NCI-H1436 treated with DMSO at 0.1 percent for 48 hours (cell line): ENCODE results near the gene TMPRSS7.
A peak's percentile ranks its signal among the peaks of the same experiment; 100 is the strongest.
"Not testable (repeated sequence)": the region's sequence is repeated elsewhere in the genome, so short reads cannot be mapped to it uniquely, and the experiment has no call there.

Experiments
- DNase-seq: peaks from one replicate; lab custom pipeline; 2025; lab: John Stamatoyannopoulos, UW

The TMPRSS7 gene

DNA sequence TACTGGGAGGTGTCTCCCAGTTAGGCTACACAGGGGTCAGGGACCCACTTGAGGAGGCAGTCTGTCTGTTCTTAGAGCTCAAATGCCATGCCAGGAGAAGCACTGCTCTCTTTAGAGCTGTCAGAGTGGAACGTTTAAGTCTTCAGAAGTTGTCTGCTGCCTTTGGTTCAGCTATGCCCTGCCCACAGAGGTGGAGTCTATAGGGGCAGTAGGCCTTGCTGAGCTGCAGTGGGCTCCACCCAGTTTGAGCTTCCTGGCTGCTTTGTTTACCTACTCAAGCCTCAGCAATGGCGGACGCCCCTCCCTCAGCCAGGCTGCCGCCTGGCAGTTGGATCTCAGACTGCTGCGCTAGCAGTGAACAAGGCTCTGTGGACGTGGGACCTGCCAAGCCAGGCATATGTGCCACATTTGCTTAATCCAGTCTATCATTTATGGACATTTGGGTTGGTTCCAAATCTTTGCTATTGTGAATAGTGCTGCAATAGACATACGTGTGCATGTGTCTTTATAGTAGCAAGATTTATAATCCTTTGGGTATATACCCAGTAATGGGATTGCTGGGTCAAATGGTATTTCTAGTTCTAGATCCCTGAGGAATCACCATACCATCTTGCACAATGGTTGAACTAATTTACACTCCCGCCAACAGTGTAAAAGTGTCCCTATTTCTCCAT is 38.0 kb downstream of the TMPRSS7 start:
- not testable (repeated sequence) for DNase-seq

- no peak for DNase-seq
Observed at GRCh38 chr3:112074006-112074405, 39.5 kb downstream of the TMPRSS7 start.

DNA sequence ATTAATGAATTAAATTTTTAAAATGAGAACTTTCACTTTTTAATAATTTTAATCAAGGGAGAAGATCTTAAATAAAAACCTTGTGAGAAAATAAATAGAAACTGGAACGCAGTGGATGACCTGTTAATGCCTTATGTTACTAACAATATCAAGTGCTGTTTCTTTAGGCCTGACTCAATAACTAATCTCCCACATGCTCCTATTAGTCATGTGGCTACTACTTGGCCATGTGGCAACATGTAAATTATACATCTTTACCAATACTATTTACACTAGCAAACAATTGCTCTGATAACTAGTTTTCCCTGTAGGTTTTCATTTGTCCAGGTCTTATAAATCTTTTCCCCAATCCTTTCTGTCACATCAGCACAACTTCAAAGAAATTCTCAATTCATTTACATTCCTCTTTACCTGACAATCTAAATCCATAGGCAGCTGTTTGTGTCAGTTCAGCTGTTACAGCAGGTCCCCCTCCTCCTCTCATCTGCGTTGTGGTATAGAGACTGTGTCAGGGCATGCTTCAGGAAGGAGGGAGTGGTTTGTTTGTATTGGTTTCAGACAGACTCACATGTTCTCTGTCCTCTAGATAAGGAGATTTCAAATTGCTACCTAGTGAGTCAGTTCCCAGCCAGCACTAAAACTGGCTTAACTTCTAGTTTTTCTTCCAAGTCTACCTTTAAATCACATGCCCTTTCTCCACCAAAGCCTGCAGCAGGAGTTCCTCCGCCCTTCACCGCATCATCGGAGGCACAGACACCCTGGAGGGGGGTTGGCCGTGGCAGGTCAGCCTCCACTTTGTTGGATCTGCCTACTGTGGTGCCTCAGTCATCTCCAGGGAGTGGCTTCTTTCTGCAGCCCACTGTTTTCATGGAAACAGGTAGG is 40.3 kb downstream of the TMPRSS7 start:
- DNase-seq = no peak

- DNase-seq = no peak
Observed at GRCh38 chr3:112078125-112079083, 43.9 kb downstream of the TMPRSS7 start.

DNA sequence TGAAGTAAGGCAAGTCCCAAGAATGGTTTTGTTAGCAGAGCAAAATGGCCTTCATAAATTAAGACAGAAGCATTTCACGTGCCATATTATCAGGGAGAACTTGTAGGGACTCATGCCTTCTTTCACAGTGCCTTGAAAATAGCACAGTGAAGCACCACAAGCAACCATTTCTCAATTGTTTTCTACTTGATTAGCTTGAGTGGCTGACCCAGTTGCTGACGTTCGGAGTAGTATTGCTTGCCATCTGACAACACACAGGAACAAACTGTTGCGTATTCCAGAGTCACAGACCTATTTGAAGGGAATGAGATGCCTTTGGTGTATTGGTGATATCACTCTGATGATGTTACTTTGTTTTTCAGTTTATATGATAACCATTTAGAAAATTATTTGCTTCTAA is 48.7 kb downstream of the TMPRSS7 start:
- DNase-seq = no peak

DNA sequence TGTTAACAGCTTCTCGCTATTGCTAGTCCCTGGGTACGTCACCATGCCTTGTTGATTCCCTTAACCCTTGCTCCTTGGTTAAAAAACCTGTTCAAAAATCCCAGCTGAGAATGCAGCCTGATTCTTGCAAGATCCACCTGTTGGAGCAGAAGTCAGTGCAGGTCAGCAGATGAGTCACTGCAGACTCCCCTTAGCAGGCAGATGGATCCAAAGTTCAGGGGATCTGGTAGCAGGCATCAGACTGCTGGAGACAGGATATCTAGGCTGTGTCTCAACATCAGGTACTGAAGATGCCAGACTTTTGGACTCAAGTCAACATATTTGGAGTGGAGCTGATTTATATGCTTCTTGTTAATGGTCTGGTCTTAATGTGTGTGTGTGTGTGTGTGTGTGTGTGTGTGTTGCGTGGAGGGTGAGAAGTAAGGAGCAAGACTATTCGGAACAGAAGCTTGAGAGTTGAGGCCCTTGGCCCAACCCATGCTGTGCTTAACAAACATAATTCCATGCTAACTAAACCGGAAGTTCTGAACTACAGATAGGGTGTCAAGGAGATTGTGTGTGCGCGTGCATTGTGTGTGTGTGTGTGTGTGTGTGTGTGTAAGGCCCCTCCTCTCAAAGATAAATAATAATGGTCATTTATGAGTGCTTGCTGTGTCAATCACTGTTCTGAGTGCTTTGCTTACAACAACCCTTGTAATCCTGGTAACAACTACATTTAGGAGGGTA is 50.6 kb downstream of the TMPRSS7 start:
- DNase-seq = no peak

GRCh38 chr3:112085735-112086075 is 51.2 kb downstream of the TMPRSS7 start:
- no peak for DNase-seq

- no peak for DNase-seq
Observed at GRCh38 chr3:112086076-112086854, 51.7 kb downstream of the TMPRSS7 start, which contains the start of gene C3orf52. TSS of gene C3orf52 (plus strand) at chr3:112086389. CDS start at chr3:112086408, 19 bp downstream.

- DNase-seq = no peak
Observed at GRCh38 chr3:112086875-112087524, 52.5 kb downstream of the TMPRSS7 start.

DNA sequence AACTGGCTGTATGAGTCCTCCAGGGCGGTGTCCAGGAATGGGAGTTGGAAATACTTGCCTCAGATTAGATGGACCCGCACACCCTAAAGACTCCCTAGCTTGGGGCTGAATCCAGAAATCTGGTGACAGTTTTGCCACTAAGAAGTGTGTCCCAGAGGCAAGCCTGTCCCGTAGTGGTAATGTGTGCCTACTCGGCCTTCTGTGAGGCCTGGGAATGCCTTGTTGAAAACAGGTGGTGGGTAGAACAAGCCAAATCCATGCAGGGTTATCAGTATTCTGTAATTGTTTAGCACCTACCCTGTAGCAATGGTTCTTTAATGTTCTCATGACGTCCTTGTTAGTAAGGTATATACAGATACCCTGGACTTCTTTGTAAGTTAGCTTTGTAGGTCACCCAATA is 53.2 kb downstream of the TMPRSS7 start:
- DNase-seq = no peak

GRCh38 chr3:112088944-112089343 is 54.4 kb downstream of the TMPRSS7 start:
- no peak for DNase-seq

DNA sequence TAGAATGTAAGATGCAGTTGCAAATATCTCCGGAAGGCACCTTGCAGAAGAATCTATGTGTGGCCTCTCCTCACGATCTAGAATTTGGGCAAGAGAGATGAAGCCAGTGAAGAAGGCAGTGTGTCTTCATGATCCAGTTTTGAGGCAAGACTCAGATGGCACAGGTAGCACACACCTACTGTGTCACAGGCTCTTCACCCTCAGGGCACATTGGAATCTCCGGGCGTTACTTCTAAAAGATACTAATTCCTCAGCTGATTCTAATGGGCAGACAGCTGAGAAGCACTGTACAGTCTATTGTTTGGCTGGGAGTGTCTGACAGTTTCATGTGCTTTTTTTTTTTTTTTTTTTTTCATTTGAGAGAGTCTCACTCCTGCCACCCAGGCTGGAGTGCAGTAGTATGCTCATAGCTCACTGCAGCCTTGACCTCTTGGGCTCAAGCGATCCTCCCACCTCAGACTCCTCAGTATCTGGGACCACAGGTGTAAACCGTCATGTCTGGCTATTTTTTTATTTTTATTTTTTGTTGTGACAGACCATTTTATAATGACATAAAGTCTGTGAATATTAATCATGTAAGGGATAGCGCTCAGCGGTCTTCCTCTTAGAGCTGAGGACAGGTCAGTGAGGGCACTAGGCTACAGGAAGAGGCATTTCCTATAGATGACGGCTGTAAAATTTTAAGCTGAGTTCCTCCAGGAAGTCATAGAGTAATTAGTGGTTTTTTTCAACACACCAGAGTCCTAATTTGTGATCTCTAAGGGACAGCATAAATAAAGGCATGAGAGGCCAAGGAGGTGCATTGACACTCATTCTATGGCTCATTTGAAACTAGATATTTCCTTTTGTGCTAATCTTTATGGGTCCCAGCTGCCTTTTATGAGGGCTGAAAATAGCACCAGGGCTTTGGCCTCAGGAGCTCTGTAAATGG is 55.7 kb downstream of the TMPRSS7 start:
- peak; percentile 43 for DNase-seq

DNA sequence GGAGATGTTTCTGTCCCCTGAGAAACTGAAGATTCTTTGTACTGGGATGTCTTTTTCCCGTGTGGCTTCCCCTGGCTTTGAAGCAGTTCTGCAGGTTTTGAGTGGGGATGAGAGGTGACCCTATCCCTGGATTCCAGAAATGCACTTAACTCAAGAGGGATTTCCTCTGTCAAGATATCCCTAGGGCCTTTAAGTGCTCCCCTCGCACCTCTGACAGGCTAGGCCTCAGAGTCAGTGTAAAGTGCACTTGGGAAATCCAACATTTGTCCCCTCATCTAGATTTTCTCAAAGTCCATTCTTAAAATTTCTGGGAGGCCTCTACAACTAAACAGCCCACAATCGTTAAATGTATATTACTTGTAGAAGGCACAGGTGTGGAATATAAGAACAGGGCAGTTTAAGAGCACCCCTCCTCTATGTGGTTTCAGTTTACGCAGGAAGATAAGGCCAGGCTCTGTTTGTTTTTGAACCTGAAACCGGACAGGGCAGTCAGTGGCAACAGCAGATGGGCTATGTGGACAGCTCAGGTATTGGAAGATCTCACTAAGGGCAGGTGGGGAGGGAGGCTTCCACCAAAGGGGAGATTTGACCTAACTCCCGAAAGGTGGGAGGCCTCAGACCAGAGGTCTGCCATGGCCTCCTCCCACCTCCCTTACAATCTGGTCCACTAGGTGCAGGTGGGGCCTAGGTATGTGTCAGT is 56.5 kb downstream of the TMPRSS7 start:
- DNase-seq = no peak

- DNase-seq = no peak
Observed at GRCh38 chr3:112092496-112093179, 58.1 kb downstream of the TMPRSS7 start.

GRCh38 chr3:112093180-112093522 is 58.6 kb downstream of the TMPRSS7 start:
- no peak for DNase-seq

DNA sequence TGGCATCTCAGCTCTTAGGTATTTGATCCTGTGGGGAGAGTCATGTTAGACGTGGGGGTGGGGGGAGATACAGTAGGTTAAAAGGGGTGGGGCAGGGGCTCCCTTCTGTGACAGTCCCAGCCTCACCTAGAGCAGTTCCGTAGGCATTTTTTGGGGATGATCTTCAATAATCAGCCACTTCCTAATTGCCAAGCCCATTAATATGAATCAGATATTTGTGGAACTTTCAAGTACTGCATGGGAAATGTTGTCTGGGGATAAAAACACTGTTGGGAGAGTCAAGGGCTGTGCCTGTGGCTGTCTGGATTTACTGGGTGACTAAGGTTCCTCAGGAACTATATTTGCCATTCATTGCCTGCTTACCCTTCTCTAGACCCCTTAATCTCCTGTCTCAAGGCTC is 61.2 kb downstream of the TMPRSS7 start:
- no peak for DNase-seq

- DNase-seq = no peak
Observed at GRCh38 chr3:112096176-112096575, 61.6 kb downstream of the TMPRSS7 start.

DNA sequence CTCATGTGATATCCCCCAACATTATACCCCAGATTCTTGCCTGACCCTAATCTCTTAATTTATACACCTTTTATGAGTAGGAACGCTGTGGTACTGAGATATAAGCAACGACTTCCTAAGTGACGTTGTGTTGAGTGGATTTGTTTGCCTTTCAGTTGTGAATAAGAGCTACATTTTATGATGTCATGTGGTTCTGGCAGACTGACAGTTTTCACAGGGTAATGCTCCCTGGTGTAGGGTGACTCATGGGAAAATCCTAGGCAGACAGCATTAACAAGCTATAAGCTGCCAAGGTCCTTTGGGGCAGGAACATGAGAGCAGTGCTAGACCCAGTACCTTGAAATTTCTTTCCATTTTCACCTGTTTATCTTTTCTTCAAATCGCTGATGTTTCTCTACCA is 62.8 kb downstream of the TMPRSS7 start:
- DNase-seq = peak; percentile 63
